Myometrial cell (primary cell): ENCODE data around the gene NINJ1. TPM values are rescaled to one million over a fixed set of nuclear protein-coding genes. Genes with fewer than 3 reads are reported as not detected.

ENCODE experiments used
- total RNA-seq: library from RNA; depleted of rRNA; stranded (reverse); fragments of >200 nt; gene quantifications from 2 replicates; pipeline ENCODE4 v1.2.3, GENCODE V29; 2015

NINJ1 gene
- 65.7 and 84.5 TPM in 2 replicates for total RNA-seq

GRCh38 chr9:93134015-93134739 is at the start of gene NINJ1:
NINJ1 (minus strand) TSS chr9:93134251; CDS start chr9:93134217, 34 bp downstream.

GRCh38 chr9:93096131-93096802 is 37.8 kb downstream of the NINJ1 start, which contains the start of gene CARD19:
CARD19 (plus strand) TSS chr9:93096217; CDS start chr9:93096346, 129 bp downstream.

Other genes with a start within 250 kb of the NINJ1 start
- gene FGD3, start 186.7 kb downstream of the NINJ1 start, total RNA-seq, result not detected in 2 replicates
- 55.5 and 74.4 TPM in 2 replicates for gene SUSD3, start 75.5 kb downstream of the NINJ1 start, total RNA-seq
- 92.9 and 110 TPM in 2 replicates for gene CARD19, start 38.0 kb downstream of the NINJ1 start, total RNA-seq
- not detected in 2 replicates for gene WNK2, start 49.9 kb upstream of the NINJ1 start, total RNA-seq